Astrocyte (in vitro differentiated cells and primary cell): ENCODE results near the gene KIF26B.

Source experiments
- CTCF ChIP-seq: IDR thresholded peaks from 2 replicates; pipeline ENCODE4 v1.5.1; 2011; ENCODE audit warnings: low read depth, mild to moderate bottlenecking, inconsistent platforms, low read length, moderate library complexity; ENCODE audit not compliant: insufficient read depth
- EZH2 ChIP-seq: IDR thresholded peaks from 2 replicates; pipeline ENCODE4 v1.6.1; 2012; ENCODE audit warnings: mild to moderate bottlenecking, low read length, inconsistent platforms; ENCODE audit not compliant: insufficient read depth

DNA sequence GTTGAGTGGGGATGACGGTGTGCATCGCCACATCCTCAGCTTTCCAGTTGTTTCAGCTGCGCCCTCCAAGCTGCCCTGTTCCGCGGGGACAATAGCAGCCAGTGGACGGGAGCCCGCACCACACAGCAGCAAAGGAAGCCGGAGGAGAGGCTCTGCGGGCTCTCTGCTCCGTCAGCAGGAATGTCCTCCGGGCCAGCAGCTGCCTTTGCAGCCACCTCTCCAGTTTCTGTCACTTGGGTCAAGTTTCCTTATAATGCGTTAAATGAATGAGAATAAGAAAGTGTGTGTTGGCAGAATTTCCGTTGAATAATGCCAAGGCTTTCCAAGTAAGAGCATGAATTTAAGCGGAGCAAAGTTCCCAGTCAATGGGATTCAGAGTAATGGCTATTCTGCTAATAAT lies 263.3 kb downstream of the KIF26B start:
- TF ChIP-seq CTCF (no peak), EZH2 (no peak)
